H1 (cell line): Measurements from ENCODE around the gene ENPP3. TPM values are rescaled to one million over a fixed set of nuclear protein-coding genes. Genes with fewer than 3 reads are reported as not detected.

Source experiments
- CTCF ChIA-PET: fragments of 300-600 bp; sonication (Branson Sonifier 250); formaldehyde crosslinking; loops from one replicate; lab custom pipeline; 2021; ENCODE audit not compliant: partially characterized antibody; lab: Charles Lee
- POLR2A ChIA-PET: fragments of 300-600 bp; sonication (Branson Sonifier 250); formaldehyde crosslinking; loops from one replicate; lab custom pipeline; 2021; ENCODE audit warnings: inconsistent platforms; ENCODE audit not compliant: partially characterized antibody; lab: Charles Lee
- DNase-seq, 2 experiments: peaks; one replicate each; pipeline versions ENCODE4 v3.0.0 to v3.0.0-alpha.2; 2010 to 2022; ENCODE audit warnings: low spot score in 2 of 2, low read depth in 1 of 2, mixed read lengths in 1 of 2
- FAIRE-seq: peaks from 2 replicates; lab custom pipeline; 2011; peaks lifted over from hg19 to GRCh38; lab: Jason Lieb, UNC
- H2AFZ ChIP-seq: 2 replicates; pipeline ENCODE4 v1.8.1; 2012; ENCODE audit warnings: low read length, inconsistent platforms
- H2AK5ac ChIP-seq: 2 replicates; pipeline ENCODE4 v1.6.1; 2013; ENCODE audit warnings: low read depth, low read length
- H2BK120ac ChIP-seq: replicated peaks from 2 replicates; pipeline ENCODE3; 2013; ENCODE audit warnings: low read depth, low read length, inconsistent platforms
- H2BK12ac ChIP-seq: 2 replicates; pipeline ENCODE4 v1.6.1; 2013; ENCODE audit warnings: low read depth, low read length
- H2BK15ac ChIP-seq: 2 replicates; pipeline ENCODE4 v1.6.1; 2013; ENCODE audit warnings: low read length
- H2BK20ac ChIP-seq: 2 replicates; pipeline ENCODE4 v1.6.1; 2013; ENCODE audit warnings: low read length
- H2BK5ac ChIP-seq: 2 replicates; pipeline ENCODE4 v1.6.1; 2013; ENCODE audit warnings: low read depth, low read length
- H3K14ac ChIP-seq: 2 replicates; pipeline ENCODE4 v1.6.1; 2013; ENCODE audit warnings: inconsistent platforms; ENCODE audit not compliant: insufficient read length
- H3K18ac ChIP-seq: 2 replicates; pipeline ENCODE4 v1.6.1; 2013; ENCODE audit warnings: low read length; ENCODE audit errors: extremely low read depth
- H3K23ac ChIP-seq: 2 replicates; pipeline ENCODE4 v1.6.1; 2013; ENCODE audit warnings: inconsistent platforms; ENCODE audit not compliant: insufficient read length
- H3K23me2 ChIP-seq: 2 replicates; pipeline ENCODE4 v1.6.1; 2013; ENCODE audit warnings: low read depth, low read length
- H3K27ac ChIP-seq: 2 replicates; pipeline ENCODE4 v1.6.1; 2011; ENCODE audit warnings: low read depth, low read length, inconsistent platforms
- H3K27me3 ChIP-seq, 4 experiments: replicated peaks in 1 of 4; 1 replicate in 1 of 4; 2 replicates in 3 of 4; pipeline versions ENCODE4 v1.6.1 to v1.8.1; 2011 to 2013; ENCODE audit warnings: low read length in 3 of 4, mild to moderate bottlenecking in 3 of 4, inconsistent platforms in 2 of 4, mixed read lengths in 2 of 4, moderate library complexity in 1 of 4; ENCODE audit not compliant: control insufficient read depth in 3 of 4, insufficient read depth in 3 of 4; ENCODE audit errors: extremely low read depth in 1 of 4
- H3K36me3 ChIP-seq, 4 experiments: 2 replicates each; pipeline versions ENCODE4 v1.6.1 to v1.8.1; 2011 to 2013; ENCODE audit warnings: mild to moderate bottlenecking in 4 of 4, low read length in 3 of 4, moderate library complexity in 2 of 4, control low read depth in 1 of 4, inconsistent platforms in 1 of 4; ENCODE audit not compliant: insufficient read depth in 4 of 4, control insufficient read depth in 2 of 4
- H3K4ac ChIP-seq: replicated peaks from 2 replicates; pipeline ENCODE3; 2013; ENCODE audit warnings: low read length, low read depth, mixed read lengths, inconsistent platforms; ENCODE audit not compliant: insufficient read length
- H3K4me1 ChIP-seq, 4 experiments: replicated peaks in 1 of 4; 1 replicate in 1 of 4; 2 replicates in 3 of 4; pipeline versions ENCODE4 v1.6.1 to v1.8.1; 2011 to 2013; ENCODE audit warnings: low read length in 3 of 4, inconsistent platforms in 2 of 4, mixed read lengths in 1 of 4; ENCODE audit not compliant: insufficient read depth in 4 of 4, control insufficient read depth in 3 of 4
- H3K4me2 ChIP-seq, 2 experiments: 2 replicates each; pipeline versions ENCODE4 v1.6.1 to v1.8.1; 2011 to 2013; ENCODE audit warnings: low read depth in 2 of 2, low read length in 2 of 2, control low read depth in 1 of 2, inconsistent platforms in 1 of 2, mild to moderate bottlenecking in 1 of 2; ENCODE audit not compliant: insufficient read depth in 1 of 2
- H3K4me3 ChIP-seq, 4 experiments: fragments of 200-600, 300-600 bp in 1 of 4; sonication (generic), shearing (Covaris generic), sonication (Bioruptor Twin) in 1 of 4; 2 replicates each; pipeline versions ENCODE4 v1.5.1 to v1.8.1; 2011 to 2016; ENCODE audit warnings: low read length in 4 of 4, low read depth in 3 of 4, control low read depth in 2 of 4, inconsistent platforms in 2 of 4, mild to moderate bottlenecking in 2 of 4, mixed read lengths in 1 of 4, moderate library complexity in 1 of 4; ENCODE audit not compliant: insufficient read depth in 2 of 4; ENCODE audit errors: extremely low read depth in 1 of 4
- H3K56ac ChIP-seq: replicated peaks from 2 replicates; pipeline ENCODE3; 2013; ENCODE audit warnings: low read depth, mild to moderate bottlenecking, mixed read lengths, low read length, inconsistent platforms; ENCODE audit not compliant: insufficient read length
- H3K79me1 ChIP-seq: 2 replicates; pipeline ENCODE4 v1.6.1; 2013; ENCODE audit warnings: low read depth, low read length, control low read depth
- H3K79me2 ChIP-seq, 2 experiments: 2 replicates each; pipeline versions ENCODE4 v1.6.1 to v1.8.1; 2012 to 2013; ENCODE audit warnings: low read length in 2 of 2, mild to moderate bottlenecking in 2 of 2, inconsistent platforms in 1 of 2; ENCODE audit not compliant: insufficient read depth in 2 of 2, control insufficient read depth in 1 of 2
- H3K9ac ChIP-seq, 4 experiments: replicated peaks in 1 of 4; 1 replicate in 1 of 4; 2 replicates in 3 of 4; pipeline versions ENCODE4 v1.6.1 to v1.8.1; 2011 to 2013; ENCODE audit warnings: low read depth in 3 of 4, low read length in 3 of 4, control low read depth in 2 of 4, mild to moderate bottlenecking in 2 of 4, moderate library complexity in 2 of 4, inconsistent platforms in 1 of 4; ENCODE audit errors: extremely low read depth in 1 of 4
- H3K9me3 ChIP-seq, 2 experiments: 2 replicates each; pipeline versions ENCODE4 v1.6.1 to v1.8.1; 2012 to 2013; ENCODE audit warnings: mild to moderate bottlenecking in 2 of 2, moderate library complexity in 2 of 2, control low read depth in 1 of 2, inconsistent platforms in 1 of 2, low read depth in 1 of 2, low read length in 1 of 2, mixed read lengths in 1 of 2; ENCODE audit not compliant: insufficient read depth in 2 of 2
- H4K20me1 ChIP-seq, 2 experiments: replicated peaks in 1 of 2; 2 replicates each; pipeline versions ENCODE3 to v1.8.1; 2011 to 2013; ENCODE audit warnings: inconsistent platforms in 2 of 2, low read length in 2 of 2, mild to moderate bottlenecking in 1 of 2; ENCODE audit not compliant: insufficient read depth in 2 of 2, control insufficient read depth in 1 of 2
- H4K5ac ChIP-seq: 2 replicates; pipeline ENCODE4 v1.6.1; 2013; ENCODE audit warnings: low read length, low read depth, mixed read lengths, inconsistent platforms; ENCODE audit not compliant: insufficient read length
- H4K8ac ChIP-seq: 2 replicates; pipeline ENCODE4 v1.8.0; 2013; ENCODE audit warnings: mild to moderate bottlenecking, moderate library complexity, low read length, inconsistent platforms; ENCODE audit not compliant: insufficient read depth; ENCODE audit errors: extremely low read depth
- H4K91ac ChIP-seq: replicated peaks from 2 replicates; pipeline ENCODE3; 2013; ENCODE audit warnings: low read length, mixed read lengths, inconsistent platforms; ENCODE audit not compliant: insufficient read length
- BCL11A ChIP-seq, 2 experiments: IDR thresholded peaks; one replicate each; pipeline ENCODE4 v1.6.1; 2011; ENCODE audit warnings: low read depth in 2 of 2, low read length in 2 of 2, mild to moderate bottlenecking in 2 of 2
- CEBPB ChIP-seq: IDR thresholded peaks from 2 replicates; pipeline ENCODE4 v1.6.1; 2012; ENCODE audit warnings: low read depth, low read length
- CREB1 ChIP-seq: IDR thresholded peaks from 2 replicates; pipeline ENCODE4 v1.6.1; 2012; ENCODE audit warnings: inconsistent platforms
- CTBP2 ChIP-seq: IDR thresholded peaks from 2 replicates; pipeline ENCODE4 v1.7.0; 2011; ENCODE audit warnings: borderline replicate concordance, mild to moderate bottlenecking, moderate library complexity, mixed read lengths, low read length; ENCODE audit not compliant: insufficient read depth, insufficient read length
- EZH2 ChIP-seq: fragments of 200-600 bp; sonication (generic); IDR thresholded peaks from 2 replicates; pipeline ENCODE4 v1.7.1; 2012; ENCODE audit warnings: low read depth, mild to moderate bottlenecking, moderate library complexity, low read length, inconsistent platforms; ENCODE audit not compliant: severe bottlenecking
- GABPA ChIP-seq: IDR thresholded peaks from 2 replicates; pipeline ENCODE4 v1.6.1; 2011; ENCODE audit warnings: mild to moderate bottlenecking, low read length, moderate library complexity, borderline replicate concordance; ENCODE audit not compliant: insufficient read depth
- JUN ChIP-seq: IDR thresholded peaks from 2 replicates; pipeline ENCODE4 v1.6.1; 2011; ENCODE audit warnings: low read depth, mild to moderate bottlenecking, improper control_type of control experiment, low read length
- NRF1 ChIP-seq: IDR thresholded peaks from 2 replicates; pipeline ENCODE4 v1.6.1; 2011; ENCODE audit warnings: mild to moderate bottlenecking, low read depth, low read length, improper control_type of control experiment
- RNF2 ChIP-seq: fragments of 200-900, 300-1000 bp; sonication (generic); IDR thresholded peaks from 2 replicates; pipeline ENCODE4 v1.7.1; 2016; ENCODE audit warnings: borderline replicate concordance, low read depth, mild to moderate bottlenecking, antibody characterized with exemption, low read length; ENCODE audit not compliant: poor library complexity, severe bottlenecking; ENCODE audit errors: missing control alignments
- RXRA ChIP-seq: IDR thresholded peaks from 2 replicates; pipeline ENCODE4 v1.6.1; 2011; ENCODE audit warnings: low read depth, mild to moderate bottlenecking, low read length, moderate library complexity; ENCODE audit not compliant: insufficient read depth
- SAP30 ChIP-seq: fragments of 300-600 bp; sonication (generic); IDR thresholded peaks from 2 replicates; pipeline ENCODE4 v1.7.1; 2012; ENCODE audit warnings: low read length, moderate library complexity, mild to moderate bottlenecking, inconsistent platforms; ENCODE audit not compliant: insufficient read depth, insufficient replicate concordance
- SIX5 ChIP-seq: IDR thresholded peaks from 2 replicates; pipeline ENCODE4 v1.6.1; 2011; ENCODE audit warnings: mild to moderate bottlenecking, low read depth, low read length
- SUZ12 ChIP-seq: fragments of 200-600 bp; sonication (generic); IDR thresholded peaks from 2 replicates; pipeline ENCODE4 v1.6.1; 2012; ENCODE audit warnings: mild to moderate bottlenecking, inconsistent platforms, low read length, moderate library complexity, mixed read lengths
- TEAD4 ChIP-seq: IDR thresholded peaks from 2 replicates; pipeline ENCODE4 v1.6.1; 2012; ENCODE audit warnings: low read depth, low read length, inconsistent platforms, mixed read lengths
- WGBS, 2 experiments: shearing (Covaris generic) in 1 of 2; methylation state at CpG; one replicate each; pipeline versions ENCODE4 v1.1.6 to v1.1.7; 2013 to 2015; ENCODE audit warnings: low lambda C conversion rate in 2 of 2, mixed read lengths in 2 of 2, inconsistent platforms in 1 of 2, low coverage in 1 of 2, missing lambda C conversion rate in 1 of 2; ENCODE audit not compliant: insufficient replicate concordance in 2 of 2, insufficient coverage in 1 of 2, insufficient read length in 1 of 2; ENCODE audit errors: extremely low coverage in 1 of 2, missing lambda C conversion rate in 1 of 2; 5-methylcytosine and 5-hydroxymethylcytosine counted together
- polyA plus RNA-seq, 7 experiments: library from polyadenylated mRNA; depleted of rRNA in 3 of 7; stranded (reverse) in 5 of 7; unstranded in 2 of 7; fragments of >200 nt in 5 of 7; fragments of 200-250 nt in 2 of 7; gene quantifications; 1 replicate in 5 of 7; 2 replicates in 1 of 7; 4 replicates in 1 of 7; pipeline versions ENCODE4 v1.2.1 to v1.2.3, GENCODE V29; 2011 to 2013; ENCODE audit warnings: missing spikeins in 2 of 7, mixed read lengths in 2 of 7
- total RNA-seq: library from RNA; stranded (reverse); fragmentation: NEBNext Ultra II Directional; extraction: Animal tissue kit (Norgen Biotek cat#: 25700); gene quantifications from 2 replicates; pipeline ENCODE4 v1.2.1, GENCODE V29; 2021

ENPP3 gene
- total and polyA plus RNA-seq, 2 of the 8 experiments (the other 6 are each of a cell fraction or from before 2014, with no cell fraction given) = 0.11 TPM; not detected in 1

- no peak overlapping the region for H3K4me2 ChIP-seq
- TF ChIP-seq EZH2 (no peak), RXRA (no peak), CREB1 (no peak), TEAD4 (no peak), NRF1 (no peak), CEBPB (no peak), SUZ12 (no peak), BCL11A (IDR thresholded peaks at IDR 0.05; ENCODE audit: low read depth in 2 of 2, low read length in 2 of 2) (no peak), JUN (no peak), GABPA (no peak), CTBP2 (no peak), SIX5 (no peak), RNF2 (no peak), SAP30 (no peak)
Measured at GRCh38 chr6:131587909-131588308, 49.2 kb upstream of the ENPP3 start.

More at GRCh38 chr6:131587909-131588308, 49.2 kb upstream of the ENPP3 start:
- H4K91ac ChIP-seq = no peak overlapping the region
- no peak overlapping the region for H4K8ac ChIP-seq
- no peak overlapping the region for H3K9ac ChIP-seq
- H3K23ac ChIP-seq = no peak overlapping the region
- H3K4me1 ChIP-seq = no peaks in the 10 kb centered on the region
- H2BK120ac ChIP-seq = no peak overlapping the region
- no peak overlapping the region for H3K27ac ChIP-seq
- H4K5ac ChIP-seq = no peak overlapping the region
- H2BK15ac ChIP-seq = no peak overlapping the region
- DNase-seq = no peak
- 87% methylated on average over 4 of the region's 4 CpGs; no CpG with 5 or more reads in 1 of the 2 experiments for WGBS, 2 experiments
- H3K56ac ChIP-seq = no peak overlapping the region
- no peak overlapping the region for H2AFZ ChIP-seq
- H2AK5ac ChIP-seq = no peak overlapping the region
- H3K79me2 ChIP-seq = no peaks in the 10 kb centered on the region
- no peaks in the 10 kb centered on the region for H4K20me1 ChIP-seq
- H3K18ac ChIP-seq = no peak overlapping the region
- H3K27me3 ChIP-seq = no peaks in the 10 kb centered on the region
- H3K4ac ChIP-seq = no peak overlapping the region
- no peak overlapping the region for H2BK12ac ChIP-seq
- no peak overlapping the region for H3K4me3 ChIP-seq
- no peak for FAIRE-seq
- H2BK5ac ChIP-seq = no peak overlapping the region
- ChIA-PET POLR2A (no interaction called here), CTCF (interaction anchor here (0.9 kb wide), 1 partner anchor 12 kb away, joined by 3 read pairs; no protein-coding TSS in a partner anchor)
- H3K23me2 ChIP-seq = no peaks in the 10 kb centered on the region
- peaks cover 0 to 48% (median 20%) of the 10 kb centered on the region in 4 experiments; a peak in 6 of 8 replicates for H3K36me3 ChIP-seq
- no peaks in the 10 kb centered on the region for H3K79me1 ChIP-seq
- no peak overlapping the region for H3K14ac ChIP-seq
- no peaks in the 10 kb centered on the region for H3K9me3 ChIP-seq
- H2BK20ac ChIP-seq = no peak overlapping the region
